Stimulated activated CD8-positive, alpha-beta memory T cell treated with anti-CD3 and anti-CD28 coated beads, Interleukin-2, amount 100 ng/mL, for 1 hour (primary cell): Measurements from ENCODE around the gene ELL2.
A peak's percentile ranks its signal among the peaks of the same experiment; 100 is the strongest.

Experiments used
- DNase-seq, 2 donors: peaks; one replicate each; pipeline ENCODE4 v3.0.0-alpha.2; 2020; ENCODE audit warnings: low read depth in 2 of 2

Gene ELL2

GRCh38 chr5:95961617-95962474 is at the start of gene ELL2:
Gene ELL2 (minus strand): TSS chr5:95961851. CDS start chr5:95961721, 130 bp downstream.
- peak; percentile 90 to 91 for DNase-seq

- DNase-seq, result no peak
Measured at GRCh38 chr5:96008987-96009647, 47.5 kb upstream of the ELL2 start.

- no peak for DNase-seq
Measured at GRCh38 chr5:96008487-96008886, 46.8 kb upstream of the ELL2 start.

GRCh38 chr5:96007051-96007450 is 45.4 kb upstream of the ELL2 start:
- DNase-seq, result no peak

GRCh38 chr5:96006291-96006690 is 44.6 kb upstream of the ELL2 start:
- no peak for DNase-seq

- no peak for DNase-seq
Measured at GRCh38 chr5:96004754-96005153, 43.1 kb upstream of the ELL2 start.

- no peak for DNase-seq
Measured at GRCh38 chr5:96004087-96004486, 42.4 kb upstream of the ELL2 start.

- no peak for DNase-seq
Measured at GRCh38 chr5:96001262-96001661, 39.6 kb upstream of the ELL2 start.

GRCh38 chr5:96000308-96000707 is 38.7 kb upstream of the ELL2 start:
- no peak for DNase-seq

- no peak for DNase-seq
Measured at GRCh38 chr5:95996904-95997723, 35.5 kb upstream of the ELL2 start.

- no peak for DNase-seq
Measured at GRCh38 chr5:95995962-95996489, 34.4 kb upstream of the ELL2 start.

GRCh38 chr5:95993776-95994175 is 32.1 kb upstream of the ELL2 start:
- no peak for DNase-seq

GRCh38 chr5:95993266-95993665 is 31.6 kb upstream of the ELL2 start:
- DNase-seq, result no peak

GRCh38 chr5:95989283-95990048 is 27.8 kb upstream of the ELL2 start:
- no peak for DNase-seq

- DNase-seq, result no peak
Measured at GRCh38 chr5:95988877-95989276, 27.2 kb upstream of the ELL2 start.

GRCh38 chr5:95988094-95988493 is 26.4 kb upstream of the ELL2 start:
- no peak for DNase-seq

- DNase-seq, result no peak
Measured at GRCh38 chr5:95986937-95987520, 25.4 kb upstream of the ELL2 start.

- DNase-seq, result no peak
Measured at GRCh38 chr5:95986001-95986400, 24.4 kb upstream of the ELL2 start.

- DNase-seq, result no peak
Measured at GRCh38 chr5:95985249-95985648, 23.6 kb upstream of the ELL2 start.

- no peak for DNase-seq
Measured at GRCh38 chr5:95984287-95984938, 22.8 kb upstream of the ELL2 start.
